COR-L47 (cell line): ENCODE data around the gene MED8.

Experiments used
- DNase-seq: peaks from one replicate; lab custom pipeline; 2025; lab: John Stamatoyannopoulos, UW

MED8 gene

GRCh38 chr1:43334453-43335205 lies 55.0 kb downstream of the MED8 start:
- DNase-seq, result no peak
